ENCODE measurements around the gene CSNK1G2.
A peak's percentile ranks its signal among the peaks of the same experiment; 100 is the strongest.

CSNK1G2 gene

GRCh38 chr19:2016041-2016807, 75.3 kb downstream of the CSNK1G2 start:
- H3K27ac ChIP-seq: peak overlapping the region; percentile 3; the same call in 1 of the 2 replicates
- TF ChIP-seq, protein P1, sequence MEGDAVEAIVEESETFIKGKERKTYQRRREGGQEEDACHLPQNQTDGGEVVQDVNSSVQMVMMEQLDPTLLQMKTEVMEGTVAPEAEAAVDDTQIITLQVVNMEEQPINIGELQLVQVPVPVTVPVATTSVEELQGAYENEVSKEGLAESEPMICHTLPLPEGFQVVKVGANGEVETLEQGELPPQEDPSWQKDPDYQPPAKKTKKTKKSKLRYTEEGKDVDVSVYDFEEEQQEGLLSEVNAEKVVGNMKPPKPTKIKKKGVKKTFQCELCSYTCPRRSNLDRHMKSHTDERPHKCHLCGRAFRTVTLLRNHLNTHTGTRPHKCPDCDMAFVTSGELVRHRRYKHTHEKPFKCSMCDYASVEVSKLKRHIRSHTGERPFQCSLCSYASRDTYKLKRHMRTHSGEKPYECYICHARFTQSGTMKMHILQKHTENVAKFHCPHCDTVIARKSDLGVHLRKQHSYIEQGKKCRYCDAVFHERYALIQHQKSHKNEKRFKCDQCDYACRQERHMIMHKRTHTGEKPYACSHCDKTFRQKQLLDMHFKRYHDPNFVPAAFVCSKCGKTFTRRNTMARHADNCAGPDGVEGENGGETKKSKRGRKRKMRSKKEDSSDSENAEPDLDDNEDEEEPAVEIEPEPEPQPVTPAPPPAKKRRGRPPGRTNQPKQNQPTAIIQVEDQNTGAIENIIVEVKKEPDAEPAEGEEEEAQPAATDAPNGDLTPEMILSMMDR (conservative IDR thresholded peaks at IDR 0.05): no peak
- TF ChIP-seq ZFX (IDR thresholded peaks at IDR 0.05): no peak

DNA sequence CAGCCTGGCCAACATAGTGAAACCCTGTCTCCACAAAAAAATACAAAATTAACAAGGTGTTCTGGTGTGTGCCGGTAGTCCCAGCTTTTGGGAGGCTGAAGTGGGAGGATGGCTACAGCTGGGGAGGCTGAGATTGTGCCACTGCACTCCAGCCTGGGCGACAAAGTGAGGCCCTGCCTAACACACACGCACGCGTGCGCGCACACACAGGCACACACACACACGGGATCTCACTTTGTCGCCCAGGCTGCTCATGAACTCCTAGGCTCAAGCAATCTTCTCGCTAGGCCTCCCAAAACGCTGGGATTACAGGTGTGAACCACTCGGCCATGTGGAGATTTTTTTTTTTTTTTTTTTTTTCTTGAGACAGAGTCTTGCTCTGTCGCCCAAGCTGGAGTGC, 77.8 kb downstream of the CSNK1G2 start:
- TF ChIP-seq ZFX (IDR thresholded peaks at IDR 0.05): no peak
- TF ChIP-seq, protein P1 (conservative IDR thresholded peaks at IDR 0.05): no peak
- H3K27ac ChIP-seq: no peak overlapping the region

DNA sequence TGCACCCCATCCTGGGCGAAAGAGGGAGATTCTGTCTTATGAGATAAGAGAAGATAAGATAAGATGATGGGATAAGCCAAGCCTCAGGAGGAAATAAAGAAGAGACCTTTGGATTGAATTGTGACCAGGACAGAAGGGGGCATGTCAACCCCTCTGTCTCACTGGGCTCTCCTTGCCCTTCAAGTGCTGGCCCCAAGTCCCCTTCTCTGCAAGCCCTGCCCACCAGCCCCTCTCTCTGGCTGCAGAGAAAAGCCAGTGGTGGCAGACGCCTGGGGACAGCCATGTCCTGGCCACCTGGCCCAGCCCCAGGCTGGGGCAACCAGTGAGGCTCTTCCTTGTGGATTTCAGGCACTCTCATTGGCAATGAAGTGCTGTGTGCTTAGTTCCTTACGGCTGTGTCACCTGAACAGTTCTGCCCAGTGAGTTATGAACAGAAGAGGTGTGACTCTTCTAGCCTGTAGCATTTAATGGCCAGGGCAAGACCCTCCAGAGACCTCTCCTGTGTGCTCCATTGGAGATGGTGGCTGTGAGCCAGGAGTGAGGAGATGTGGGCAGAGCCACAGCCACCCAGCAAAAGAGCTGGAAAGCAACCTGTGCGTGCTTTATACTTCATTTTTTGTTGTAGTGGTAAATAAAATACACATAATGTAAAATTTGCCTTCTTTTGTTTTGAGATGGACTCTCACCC, 80.6 kb downstream of the CSNK1G2 start:
- H3K27ac ChIP-seq: no peak overlapping the region
- no peak for TF ChIP-seq ZFX (IDR thresholded peaks at IDR 0.05)
- TF ChIP-seq, protein P1 (conservative IDR thresholded peaks at IDR 0.05): no peak

DNA sequence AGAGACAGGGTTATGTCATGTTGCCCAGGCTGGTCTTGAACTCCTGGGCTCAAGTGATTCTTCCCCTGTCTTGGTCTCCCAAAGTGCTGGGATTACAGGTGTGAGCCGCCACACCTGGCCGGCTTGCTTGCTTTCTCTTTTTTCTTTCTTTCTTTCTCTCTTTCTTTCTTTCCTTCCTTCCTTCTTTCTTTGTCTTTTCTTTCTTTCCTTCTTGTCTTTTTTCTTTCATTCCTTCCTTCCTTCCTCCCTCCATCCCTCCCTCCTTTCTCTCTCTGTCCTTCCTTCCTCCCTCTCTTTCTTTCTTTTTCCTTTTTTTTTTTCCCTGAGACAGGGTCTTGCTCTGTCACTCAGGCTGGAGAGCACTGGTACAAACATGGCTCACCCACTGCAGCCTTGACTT, 81.3 kb downstream of the CSNK1G2 start:
- no peak for TF ChIP-seq ZFX (IDR thresholded peaks at IDR 0.05)
- TF ChIP-seq, protein P1 (conservative IDR thresholded peaks at IDR 0.05): no peak
- no peak overlapping the region for H3K27ac ChIP-seq

DNA sequence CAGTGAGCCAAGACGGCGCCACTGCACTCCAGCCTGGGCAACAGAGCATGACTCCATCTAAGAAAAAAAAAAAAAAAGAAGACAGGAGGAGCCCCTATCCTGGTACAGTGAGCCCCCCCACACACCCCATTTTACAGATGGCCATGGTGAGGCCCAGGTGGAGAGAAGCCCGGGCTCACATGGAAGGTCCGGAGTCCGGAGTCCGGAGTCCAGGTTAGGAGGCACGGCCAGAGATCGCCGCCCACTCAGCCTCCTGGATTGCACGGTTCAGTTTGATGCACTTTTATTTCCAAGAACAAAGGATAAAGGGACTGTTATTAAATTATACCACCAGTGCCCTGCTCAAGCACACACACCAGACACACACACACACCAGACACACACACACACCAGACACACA, 85.8 kb downstream of the CSNK1G2 start:
- TF ChIP-seq, protein P1 (conservative IDR thresholded peaks at IDR 0.05): no peak
- no peak for TF ChIP-seq ZFX (IDR thresholded peaks at IDR 0.05)

DNA sequence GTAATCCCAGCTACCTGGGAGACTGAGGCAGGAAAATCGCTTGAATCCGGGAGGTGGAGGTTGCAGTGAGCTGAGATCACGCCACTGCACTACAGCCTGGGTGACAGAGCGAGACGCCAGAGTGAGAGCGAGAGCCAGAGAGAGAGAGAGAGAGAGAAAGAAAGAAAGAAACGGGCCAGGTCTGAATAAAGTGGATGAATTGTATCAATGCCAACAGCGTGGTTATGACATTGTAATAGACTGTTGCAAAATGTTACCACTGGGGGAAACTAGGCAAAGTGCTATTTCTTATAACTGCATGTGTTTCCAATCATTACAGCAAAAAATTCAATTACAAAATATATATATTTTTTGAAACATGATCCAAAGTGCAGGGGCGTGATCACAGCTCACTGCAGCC, 86.4 kb downstream of the CSNK1G2 start:
- no peak overlapping the region for H3K27ac ChIP-seq
- TF ChIP-seq ZFX (IDR thresholded peaks at IDR 0.05): no peak
- TF ChIP-seq, protein P1 (conservative IDR thresholded peaks at IDR 0.05): no peak

More for the DNA sequence above, 85.8 kb downstream of the CSNK1G2 start:
- H3K27ac ChIP-seq: no peak overlapping the region
